HPDE6-E6E7 (cell line): ENCODE results near the gene PTGIR.
A peak's percentile ranks its signal among the peaks of the same experiment; 100 is the strongest.
"Not testable (repeated sequence)": the region's sequence is repeated elsewhere in the genome, so short reads cannot be mapped to it uniquely, and the experiment has no call there.

Experiments used
- DNase-seq: peaks from one replicate; pipeline ENCODE4 v3.0.0; 2011; ENCODE audit warnings: missing footprints; ENCODE audit errors: extremely low spot score

PTGIR gene

GRCh38 chr19:46639358-46640182, 14.7 kb upstream of the PTGIR start:
- no peak for DNase-seq

GRCh38 chr19:46637224-46637623, 12.3 kb upstream of the PTGIR start:
- DNase-seq: no peak

- DNase-seq: no peak
Observed at GRCh38 chr19:46635920-46636761, 11.3 kb upstream of the PTGIR start, which contains the start of gene GNG8. TSS of gene GNG8 (minus strand) at chr19:46636202. CDS start at chr19:46634682, 1,520 bp downstream.

GRCh38 chr19:46634656-46635218, 9.8 kb upstream of the PTGIR start:
- DNase-seq: no peak

- peak; percentile 87 for DNase-seq
Observed at GRCh38 chr19:46634045-46634655, 9.3 kb upstream of the PTGIR start.

GRCh38 chr19:46633130-46633529, 8.2 kb upstream of the PTGIR start:
- no peak for DNase-seq

GRCh38 chr19:46631481-46631880, 6.6 kb upstream of the PTGIR start:
- DNase-seq: no peak

- DNase-seq: no peak
Observed at GRCh38 chr19:46630586-46631205, 5.8 kb upstream of the PTGIR start.

GRCh38 chr19:46629546-46630025, 4.7 kb upstream of the PTGIR start:
- no peak for DNase-seq

- not testable (repeated sequence) for DNase-seq
Observed at GRCh38 chr19:46628970-46629369, 4.1 kb upstream of the PTGIR start.

GRCh38 chr19:46626446-46626845, 1.6 kb upstream of the PTGIR start:
- DNase-seq: no peak

- DNase-seq: no peak
Observed at GRCh38 chr19:46625731-46626130, 842 bp upstream of the PTGIR start.

GRCh38 chr19:46623915-46624502, 880 bp downstream of the PTGIR start:
- DNase-seq: no peak

- no peak for DNase-seq
Observed at GRCh38 chr19:46622118-46622446, 2.8 kb downstream of the PTGIR start.

GRCh38 chr19:46621191-46622117, 3.4 kb downstream of the PTGIR start:
- DNase-seq: no peak

- DNase-seq: no peak
Observed at GRCh38 chr19:46620716-46621115, 4.2 kb downstream of the PTGIR start.

GRCh38 chr19:46620267-46620666, 4.6 kb downstream of the PTGIR start:
- DNase-seq: no peak

- DNase-seq: no peak
Observed at GRCh38 chr19:46618670-46619231, 6.1 kb downstream of the PTGIR start.

- DNase-seq: no peak
Observed at GRCh38 chr19:46617601-46618000, 7.3 kb downstream of the PTGIR start.
